HCT116 (cell line): Measurements from ENCODE around the gene RIPK3. TPM values are rescaled to one million over a fixed set of nuclear protein-coding genes. Genes with fewer than 3 reads are reported as not detected.

Experiments used
- ATAC-seq: fragments of 200-7000 bp; cut with Tn5 transposase; 2 replicates; pipeline ENCODE4 v1.9.1; 2020; ENCODE audit warnings: mild to moderate bottlenecking, moderate library complexity
- BruUV-seq: library from RNA; stranded (reverse); fragments of 400-500 nt; replicated peaks from 2 replicates; lab custom pipeline; 2021; lab: Mats Ljungman, UMichigan
- CTCF ChIA-PET: fragments of 300-600 bp; sonication (Branson Sonifier 250); formaldehyde crosslinking; loops from one replicate; lab custom pipeline; 2021; ENCODE audit warnings: antibody characterized with exemption; lab: Charles Lee
- POLR2A ChIA-PET: fragments of 300-600, 350-600 bp; sonication (Branson Sonifier 250); formaldehyde crosslinking; loops from one replicate; lab custom pipeline; 2021; ENCODE audit warnings: antibody characterized with exemption; lab: Charles Lee
- RAD21 ChIA-PET, 2 experiments: fragments of 300-600 bp; sonication (Branson Sonifier 250); formaldehyde crosslinking; loops; one replicate each; lab custom pipeline; 2023; ENCODE audit warnings: low total read pairs in 2 of 2; ENCODE audit not compliant: uncharacterized antibody in 2 of 2, unreplicated experiment in 2 of 2, low non-redundant PET in 1 of 2; lab: Charles Lee
- DNase-seq: peaks from one replicate; pipeline ENCODE4 v3.0.0-alpha.2; 2010; ENCODE audit warnings: low read depth, low spot score
- H2AFZ ChIP-seq: fragments of 200-600 bp; shearing (Covaris generic), sonication (generic); 2 replicates; pipeline ENCODE4 v1.6.1; 2017; ENCODE audit warnings: low read depth, mixed run types, mixed read lengths, antibody characterized with exemption, low read length; ENCODE audit not compliant: poor library complexity, severe bottlenecking
- H3K27ac ChIP-seq: 2 replicates; pipeline ENCODE4 v1.5.1; 2012; ENCODE audit warnings: low read depth, low read length
- H3K27me3 ChIP-seq: fragments of 200-600 bp; sonication (generic); 2 replicates; pipeline ENCODE4 v1.6.1; 2016; ENCODE audit warnings: mixed run types, low read length, mixed read lengths; ENCODE audit not compliant: insufficient read depth
- H3K36me3 ChIP-seq, 2 experiments: fragments of 200-500 bp in 1 of 2; fragments of 200-600 bp in 1 of 2; sonication (Bioruptor generic) in 1 of 2; sonication (generic) in 1 of 2; 2 replicates each; pipeline versions ENCODE4 v1.5.1 to v1.6.1; 2014 to 2016; ENCODE audit warnings: low read length in 2 of 2, inconsistent platforms in 1 of 2, mixed read lengths in 1 of 2, mixed run types in 1 of 2; ENCODE audit not compliant: insufficient read depth in 2 of 2, control insufficient read depth in 1 of 2
- H3K4me1 ChIP-seq, 2 experiments: fragments of 200-600 bp in 1 of 2; sonication (generic) in 1 of 2; 2 replicates each; pipeline versions ENCODE4 v1.5.1 to v1.6.1; 2012 to 2017; ENCODE audit warnings: low read length in 2 of 2, inconsistent platforms in 1 of 2, mild to moderate bottlenecking in 1 of 2, mixed read lengths in 1 of 2, mixed run types in 1 of 2, moderate library complexity in 1 of 2; ENCODE audit not compliant: insufficient read depth in 2 of 2, control insufficient read depth in 1 of 2
- H3K4me2 ChIP-seq: fragments of 200-600 bp; sonication (generic); 2 replicates; pipeline ENCODE4 v1.6.1; 2017; ENCODE audit warnings: mixed run types, low read length, mixed read lengths
- H3K4me3 ChIP-seq, 2 experiments: fragments of 200-600 bp in 1 of 2; sonication (generic) in 1 of 2; replicated peaks in 1 of 2; 2 replicates each; pipeline ENCODE4 v1.5.1; 2011 to 2016; ENCODE audit warnings: low read length in 2 of 2, control low read depth in 1 of 2, low read depth in 1 of 2, mild to moderate bottlenecking in 1 of 2, mixed read lengths in 1 of 2, mixed run types in 1 of 2
- H3K79me2 ChIP-seq: fragments of 200-600 bp; sonication (generic); 2 replicates; pipeline ENCODE4 v1.6.1; 2017; ENCODE audit warnings: mild to moderate bottlenecking, mixed run types, low read length, moderate library complexity, mixed read lengths; ENCODE audit not compliant: insufficient read depth
- H3K9ac ChIP-seq: fragments of 200-600 bp; sonication (generic); 2 replicates; pipeline ENCODE4 v1.6.1; 2016; ENCODE audit warnings: low read length, mixed read lengths
- H3K9me2 ChIP-seq: fragments of 200-600 bp; sonication (generic), shearing (Covaris generic); 2 replicates; pipeline ENCODE4 v1.6.1; 2017; ENCODE audit warnings: mixed run types, mild to moderate bottlenecking, moderate library complexity; ENCODE audit not compliant: insufficient read depth
- H3K9me3 ChIP-seq, 2 experiments: fragments of 200-500 bp in 1 of 2; fragments of 200-600 bp in 1 of 2; sonication (Bioruptor generic) in 1 of 2; sonication (generic) in 1 of 2; 2 replicates each; pipeline ENCODE4 v1.6.1; 2014 to 2017; ENCODE audit warnings: low read length in 2 of 2, mixed read lengths in 2 of 2, inconsistent platforms in 1 of 2, low read depth in 1 of 2, mild to moderate bottlenecking in 1 of 2, mixed run types in 1 of 2, moderate library complexity in 1 of 2; ENCODE audit not compliant: control insufficient read depth in 1 of 2, insufficient read depth in 1 of 2
- H4K20me1 ChIP-seq: fragments of 200-600 bp; sonication (generic), shearing (Covaris generic); 2 replicates; pipeline ENCODE4 v1.6.1; 2017; ENCODE audit warnings: mixed run types, mild to moderate bottlenecking, moderate library complexity; ENCODE audit not compliant: insufficient read depth
- CEBPB ChIP-seq: IDR thresholded peaks from 2 replicates; pipeline ENCODE4 v1.6.1; 2012; ENCODE audit warnings: low read depth
- POLR2AphosphoS5 ChIP-seq: IDR thresholded peaks from 2 replicates; pipeline ENCODE4 v1.6.1; 2011; ENCODE audit warnings: mild to moderate bottlenecking, low read depth, low read length, moderate library complexity
- SIN3A ChIP-seq: IDR thresholded peaks from 2 replicates; pipeline ENCODE4 v1.6.1; 2012; ENCODE audit warnings: low read depth
- intact Hi-C: fragments of 100-400 bp; cut with micrococcal nuclease; formaldehyde crosslinking; loops from 2 replicates; pipeline ENCODE4 v1.10.0; 2022
- total RNA-seq: library from RNA; stranded (reverse); gene quantifications from one replicate; pipeline ENCODE4 v1.2.1, GENCODE V29; 2021; ENCODE audit not compliant: unreplicated experiment
- TF ChIP-seq, protein P1 (sequence below): IDR thresholded peaks from 2 replicates; pipeline ENCODE4 v1.6.1; 2011; ENCODE audit warnings: mild to moderate bottlenecking, low read length, moderate library complexity; ENCODE audit not compliant: insufficient replicate concordance; ENCODE audit errors: extremely low read depth
- TF ChIP-seq, protein P2 (sequence below), 3 experiments: fragments of 200-600 bp in 1 of 3; sonication (generic) in 1 of 3; IDR thresholded peaks in 2 of 3; conservative IDR thresholded peaks in 1 of 3; 2 replicates each; pipeline ENCODE4 v1.5.1; 2012 to 2017; ENCODE audit warnings: low read depth in 2 of 3, low read length in 2 of 3, antibody characterized with exemption in 1 of 3, borderline replicate concordance in 1 of 3, control low read depth in 1 of 3, mild to moderate bottlenecking in 1 of 3, mixed read lengths in 1 of 3, mixed run types in 1 of 3, moderate library complexity in 1 of 3; ENCODE audit not compliant: insufficient read depth in 1 of 3

RIPK3 gene
- total RNA-seq, 1 experiment from 2014 or later = not detected

DNA sequence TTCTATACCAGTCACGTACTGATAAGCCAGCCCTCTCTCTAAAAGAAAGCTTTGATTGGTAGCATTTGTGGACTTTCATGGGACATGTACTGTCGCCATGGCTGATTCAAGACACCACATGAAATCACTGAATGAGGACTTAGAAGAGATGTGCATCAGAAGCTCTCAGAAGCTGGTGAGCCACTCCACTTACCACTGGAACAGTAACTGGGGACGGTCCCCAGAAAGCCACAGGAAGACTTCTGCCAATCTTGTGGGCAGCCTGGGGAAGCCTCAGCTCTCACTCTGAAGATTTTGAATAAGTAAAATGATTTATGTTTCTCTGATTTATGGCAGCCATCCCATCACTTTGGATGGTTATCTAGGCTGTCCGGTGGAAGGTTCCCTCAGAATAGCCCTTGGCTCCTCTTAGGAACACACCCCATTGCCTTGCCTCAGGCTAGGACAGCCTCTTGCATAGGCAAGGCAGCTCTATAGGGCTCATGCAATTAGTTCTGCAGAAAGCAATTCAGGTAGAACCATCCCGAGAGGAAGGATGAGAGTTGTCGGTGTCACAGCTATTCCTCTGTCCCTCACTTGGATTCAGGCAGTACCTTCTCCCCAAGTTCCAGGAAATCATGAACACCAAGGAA lies 50.0 kb downstream of the RIPK3 start:
- RAD21 ChIA-PET = no interaction called here
- H3K9ac ChIP-seq = no peak overlapping the region
- no peak overlapping the region for H3K4me3 ChIP-seq
- no peaks in the 10 kb centered on the region for H3K4me1 ChIP-seq
- CTCF ChIA-PET = interaction anchor here (1.0 to 1.2 kb wide), 2 partner anchors 10 to 18 kb away, joined by 3 to 4 read pairs; partner anchors contain the start of genes CIDEB, DHRS1 and NOP9
- ATAC-seq (no peak), DNase-seq (no peak)
- no peaks in the 10 kb centered on the region for H3K9me3 ChIP-seq
- intact Hi-C loops = loop anchor here (10.0 kb wide), 1 partner anchor 305 kb away; the partner anchor contains the start of gene DHRS4L2
- BruUV-seq = no TSS peak
- POLR2A ChIA-PET = no interaction called here
- no peaks in the 10 kb centered on the region for H3K79me2 ChIP-seq
- no peaks in the 10 kb centered on the region for H3K9me2 ChIP-seq
- no peak overlapping the region for H3K4me2 ChIP-seq
- no peak overlapping the region for H2AFZ ChIP-seq
- TF ChIP-seq, protein P1, sequence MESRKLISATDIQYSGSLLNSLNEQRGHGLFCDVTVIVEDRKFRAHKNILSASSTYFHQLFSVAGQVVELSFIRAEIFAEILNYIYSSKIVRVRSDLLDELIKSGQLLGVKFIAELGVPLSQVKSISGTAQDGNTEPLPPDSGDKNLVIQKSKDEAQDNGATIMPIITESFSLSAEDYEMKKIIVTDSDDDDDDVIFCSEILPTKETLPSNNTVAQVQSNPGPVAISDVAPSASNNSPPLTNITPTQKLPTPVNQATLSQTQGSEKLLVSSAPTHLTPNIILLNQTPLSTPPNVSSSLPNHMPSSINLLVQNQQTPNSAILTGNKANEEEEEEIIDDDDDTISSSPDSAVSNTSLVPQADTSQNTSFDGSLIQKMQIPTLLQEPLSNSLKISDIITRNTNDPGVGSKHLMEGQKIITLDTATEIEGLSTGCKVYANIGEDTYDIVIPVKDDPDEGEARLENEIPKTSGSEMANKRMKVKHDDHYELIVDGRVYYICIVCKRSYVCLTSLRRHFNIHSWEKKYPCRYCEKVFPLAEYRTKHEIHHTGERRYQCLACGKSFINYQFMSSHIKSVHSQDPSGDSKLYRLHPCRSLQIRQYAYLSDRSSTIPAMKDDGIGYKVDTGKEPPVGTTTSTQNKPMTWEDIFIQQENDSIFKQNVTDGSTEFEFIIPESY = no peak
- no peak for TF ChIP-seq SIN3A
- TF ChIP-seq, protein P2, sequence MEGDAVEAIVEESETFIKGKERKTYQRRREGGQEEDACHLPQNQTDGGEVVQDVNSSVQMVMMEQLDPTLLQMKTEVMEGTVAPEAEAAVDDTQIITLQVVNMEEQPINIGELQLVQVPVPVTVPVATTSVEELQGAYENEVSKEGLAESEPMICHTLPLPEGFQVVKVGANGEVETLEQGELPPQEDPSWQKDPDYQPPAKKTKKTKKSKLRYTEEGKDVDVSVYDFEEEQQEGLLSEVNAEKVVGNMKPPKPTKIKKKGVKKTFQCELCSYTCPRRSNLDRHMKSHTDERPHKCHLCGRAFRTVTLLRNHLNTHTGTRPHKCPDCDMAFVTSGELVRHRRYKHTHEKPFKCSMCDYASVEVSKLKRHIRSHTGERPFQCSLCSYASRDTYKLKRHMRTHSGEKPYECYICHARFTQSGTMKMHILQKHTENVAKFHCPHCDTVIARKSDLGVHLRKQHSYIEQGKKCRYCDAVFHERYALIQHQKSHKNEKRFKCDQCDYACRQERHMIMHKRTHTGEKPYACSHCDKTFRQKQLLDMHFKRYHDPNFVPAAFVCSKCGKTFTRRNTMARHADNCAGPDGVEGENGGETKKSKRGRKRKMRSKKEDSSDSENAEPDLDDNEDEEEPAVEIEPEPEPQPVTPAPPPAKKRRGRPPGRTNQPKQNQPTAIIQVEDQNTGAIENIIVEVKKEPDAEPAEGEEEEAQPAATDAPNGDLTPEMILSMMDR (IDR thresholded peaks at IDR 0.05 in 2 of 3, conservative IDR thresholded peaks at IDR 0.05 in 1 of 3; ENCODE audit: borderline replicate concordance in 1 of 3, insufficient read depth in 1 of 3, low read depth in 2 of 3, low read length in 2 of 3) = no peak
- no peak for TF ChIP-seq POLR2AphosphoS5
- TF ChIP-seq CEBPB = no peak
- no peak overlapping the region for H3K27ac ChIP-seq
- H3K27me3 ChIP-seq = no peaks in the 10 kb centered on the region
- no peaks in the 10 kb centered on the region for H4K20me1 ChIP-seq
- H3K36me3 ChIP-seq = peaks cover 8 to 15% of the 10 kb centered on the region in 2 experiments; a peak in 3 of 4 replicates
